OCI-M2 (cell line): ENCODE data around the gene AHNAK.
"Not testable (repeated sequence)": the region's sequence is repeated elsewhere in the genome, so short reads cannot be mapped to it uniquely, and the experiment has no call there.

ENCODE experiments used
- DNase-seq: peaks from one replicate; lab custom pipeline; 2025; ENCODE audit not compliant: unreplicated experiment; lab: John Stamatoyannopoulos, UW

Gene AHNAK

DNA sequence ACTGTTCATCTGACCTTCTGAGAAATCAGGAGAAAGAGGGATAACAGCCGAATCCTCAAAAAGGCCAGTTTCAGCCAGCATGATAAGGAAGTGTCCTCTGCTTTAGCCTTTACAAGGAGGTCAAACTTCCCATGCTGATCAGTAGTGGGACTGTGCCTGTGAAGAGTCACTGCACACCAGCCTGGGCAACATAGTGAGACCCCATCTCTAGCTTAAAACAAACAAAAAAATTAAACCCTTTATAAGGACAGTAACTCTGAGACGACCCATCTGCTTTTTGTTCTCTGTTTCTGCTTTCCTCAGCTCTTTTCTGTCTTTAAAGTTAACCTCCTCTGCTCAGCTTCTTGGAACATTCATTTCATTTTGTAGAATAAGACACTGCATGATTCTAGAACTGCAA, 78.0 kb downstream of the AHNAK start:
- DNase-seq, result no peak

DNA sequence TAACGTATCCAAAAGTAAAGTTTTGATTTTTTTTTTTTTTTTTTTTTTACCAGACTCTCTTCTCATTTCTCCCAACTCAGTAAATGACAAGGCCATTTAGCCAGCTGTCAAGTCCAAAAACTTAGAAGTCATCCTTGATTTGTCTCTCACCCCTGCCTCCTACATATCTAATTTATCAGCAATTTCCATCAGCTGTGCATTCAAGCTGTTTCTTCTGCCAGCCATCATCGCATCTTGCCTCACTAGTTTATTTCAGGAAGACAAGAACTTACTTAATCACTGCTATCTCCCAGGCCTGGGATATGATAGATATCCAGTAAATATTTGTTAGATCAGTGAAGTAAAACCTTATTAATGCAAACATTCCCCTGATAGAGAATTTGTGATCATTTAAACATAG, 80.2 kb downstream of the AHNAK start:
- no peak for DNase-seq

DNA sequence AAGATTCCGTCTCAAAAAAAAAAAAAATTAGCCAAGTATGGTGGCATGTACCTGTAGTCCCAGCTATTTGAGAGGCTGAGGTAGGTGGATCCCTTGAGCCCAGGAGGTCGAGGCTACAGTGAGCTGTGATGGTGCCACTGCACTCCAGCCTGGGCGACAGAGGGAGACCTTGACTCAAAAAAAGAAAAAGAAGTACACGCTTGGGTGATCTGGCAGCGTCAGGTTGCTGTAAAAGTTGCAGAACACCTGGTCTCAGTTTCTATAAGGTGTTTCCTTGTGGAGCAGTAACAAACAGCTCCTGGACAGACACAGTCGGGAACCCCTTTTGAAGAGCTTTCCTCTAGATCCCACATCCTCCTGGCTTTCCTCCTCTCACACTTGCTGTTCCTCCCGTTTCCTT, 82.0 kb downstream of the AHNAK start:
- DNase-seq, result no peak

DNA sequence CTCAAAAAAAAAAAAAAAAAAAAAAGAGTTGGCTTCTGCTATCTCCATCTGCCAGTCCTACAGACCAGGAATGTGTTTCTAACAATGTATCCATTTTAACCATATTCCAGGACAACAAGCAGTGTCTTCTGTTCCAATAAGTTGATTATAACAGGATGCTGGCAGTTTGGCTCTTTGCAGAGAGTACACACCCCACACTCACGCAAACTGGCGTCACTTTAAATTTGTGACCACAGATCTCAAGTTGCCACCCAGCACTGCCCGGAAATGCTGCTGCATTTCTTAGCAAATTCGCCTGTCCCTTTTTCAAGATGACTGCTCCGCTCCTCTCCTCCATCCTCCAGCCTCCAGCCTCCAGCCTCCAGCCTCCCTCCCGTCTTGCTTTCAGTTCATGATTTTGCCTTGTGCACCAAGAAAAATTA, 83.5 kb downstream of the AHNAK start:
- DNase-seq, result no peak

DNA sequence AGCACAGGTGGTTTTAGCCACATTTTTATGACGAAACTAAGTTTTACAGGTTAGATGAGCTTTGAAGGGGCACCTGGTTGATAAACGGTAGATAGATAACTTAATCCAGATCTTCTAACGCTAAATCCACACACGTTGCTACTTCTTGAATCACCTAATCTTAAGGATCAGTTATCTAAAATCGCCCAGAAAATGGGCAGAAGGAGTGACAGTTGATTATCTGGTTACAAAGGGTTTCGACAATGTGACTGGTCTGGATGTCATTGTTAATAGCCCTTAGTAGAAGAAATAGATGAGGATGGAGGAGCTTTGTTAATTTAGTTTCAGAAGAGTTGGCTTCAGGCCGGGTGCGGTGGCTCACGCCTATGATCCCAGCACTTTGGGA, 84.1 kb downstream of the AHNAK start:
- no peak for DNase-seq

DNA sequence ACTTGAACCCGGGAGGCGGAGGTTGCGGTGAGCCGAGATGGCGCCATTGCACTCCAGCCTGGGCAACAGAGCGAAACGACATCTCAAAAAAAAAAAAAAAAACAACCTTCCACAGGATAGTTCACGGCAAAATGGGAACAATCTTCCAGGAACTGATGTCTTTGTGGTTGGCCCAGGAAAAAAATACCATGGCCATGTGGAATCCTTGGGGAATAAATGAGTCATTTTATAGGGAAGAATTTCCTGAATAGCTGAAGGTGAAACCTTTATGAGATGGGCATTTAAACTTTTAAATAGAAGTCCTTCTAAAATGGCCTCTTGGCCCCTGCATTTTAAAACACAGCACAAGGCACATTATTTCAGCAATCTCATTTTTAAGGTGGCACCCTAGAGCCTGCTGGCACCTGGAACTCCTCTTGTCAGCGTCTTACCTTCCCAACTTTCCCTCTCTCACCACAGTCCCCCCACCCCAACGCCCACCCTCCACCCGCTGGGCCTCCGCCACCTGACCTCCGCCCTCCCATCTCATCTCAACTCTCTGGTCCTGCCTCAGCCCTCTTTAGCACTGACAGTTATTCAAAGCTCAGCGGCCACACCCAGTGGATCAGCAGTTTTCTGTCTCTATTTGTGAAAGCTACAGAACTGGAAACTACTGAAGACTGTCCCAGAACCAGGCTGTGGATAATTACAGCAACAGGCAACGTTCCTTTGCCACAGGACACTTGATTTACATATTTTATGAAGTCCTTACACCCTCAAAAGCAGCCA, 84.7 kb downstream of the AHNAK start:
- DNase-seq, result no peak

DNA sequence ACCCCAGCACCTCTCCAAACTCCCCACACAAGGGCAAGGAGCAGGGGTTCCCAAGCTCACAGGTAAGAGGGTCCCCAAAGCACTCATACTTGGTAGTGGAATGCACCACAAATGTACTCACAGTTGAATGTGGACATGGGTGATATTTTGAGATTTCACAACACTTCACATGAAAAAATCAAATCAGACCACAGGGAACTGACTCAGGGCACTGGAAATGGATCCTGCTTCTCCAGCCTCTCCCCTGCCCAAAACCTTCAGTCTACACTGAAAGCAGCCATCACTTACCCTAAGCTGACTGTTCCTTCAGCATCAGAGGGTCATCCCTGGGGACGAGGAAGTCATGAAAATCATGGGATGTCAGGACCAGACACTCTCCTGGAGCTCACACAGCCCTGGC, 87.5 kb downstream of the AHNAK start:
- DNase-seq, result no peak

DNA sequence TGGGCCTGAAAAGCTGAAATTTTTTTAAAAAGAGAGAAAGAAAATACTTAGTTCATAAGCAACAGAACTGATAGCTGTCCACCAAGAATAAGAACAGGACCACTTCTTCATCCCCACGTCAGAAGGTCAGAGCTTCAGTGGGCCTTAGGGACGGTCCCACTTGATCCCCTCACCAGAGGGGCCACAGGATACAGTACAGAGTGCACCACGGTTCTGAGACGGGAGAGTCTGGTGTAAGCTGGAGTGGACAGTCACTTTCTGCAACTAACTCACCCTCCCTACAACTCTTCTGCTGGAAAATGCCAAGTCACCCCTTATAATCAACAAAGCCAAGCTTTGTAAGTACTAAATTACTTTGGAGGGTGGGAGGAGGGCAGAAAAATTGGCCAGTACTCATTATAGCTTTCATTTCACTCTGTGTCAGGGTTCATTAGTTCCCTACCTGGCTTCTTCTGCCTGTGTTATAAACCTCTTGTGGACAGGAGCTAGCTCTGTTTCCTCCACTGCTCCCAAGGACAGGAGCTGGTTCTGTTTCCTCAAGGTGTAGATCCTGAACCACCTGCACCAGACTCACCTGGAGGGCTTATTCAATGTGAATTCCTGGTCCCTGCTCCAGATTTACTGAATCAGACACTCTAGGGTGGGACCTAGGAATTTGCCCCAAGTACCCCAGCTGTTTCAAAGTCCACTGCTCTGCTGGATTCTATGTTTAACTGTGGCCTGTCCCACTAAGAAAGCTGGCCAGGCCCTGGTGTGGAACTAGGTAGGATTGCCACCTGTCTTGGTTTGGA, 88.2 kb downstream of the AHNAK start:
- no peak for DNase-seq

DNA sequence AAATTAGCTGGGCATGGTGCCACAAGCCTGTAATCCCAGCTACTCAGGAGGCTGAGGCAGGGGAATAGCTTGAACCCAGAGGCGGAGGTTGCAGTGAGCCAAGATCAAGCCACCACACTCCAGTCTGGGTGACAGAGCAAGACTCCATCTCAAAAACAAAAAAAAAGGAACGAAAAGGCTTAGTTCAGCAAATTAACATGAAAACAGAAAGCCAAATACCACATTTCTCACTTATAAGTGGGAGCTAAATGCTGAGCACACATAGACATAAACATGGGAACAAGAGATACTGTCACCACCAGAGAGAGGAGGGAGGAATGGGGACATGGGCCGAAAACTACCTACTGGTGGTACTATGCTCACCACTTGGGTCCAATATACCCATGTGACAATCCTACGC, 89.1 kb downstream of the AHNAK start:
- DNase-seq, result no peak

DNA sequence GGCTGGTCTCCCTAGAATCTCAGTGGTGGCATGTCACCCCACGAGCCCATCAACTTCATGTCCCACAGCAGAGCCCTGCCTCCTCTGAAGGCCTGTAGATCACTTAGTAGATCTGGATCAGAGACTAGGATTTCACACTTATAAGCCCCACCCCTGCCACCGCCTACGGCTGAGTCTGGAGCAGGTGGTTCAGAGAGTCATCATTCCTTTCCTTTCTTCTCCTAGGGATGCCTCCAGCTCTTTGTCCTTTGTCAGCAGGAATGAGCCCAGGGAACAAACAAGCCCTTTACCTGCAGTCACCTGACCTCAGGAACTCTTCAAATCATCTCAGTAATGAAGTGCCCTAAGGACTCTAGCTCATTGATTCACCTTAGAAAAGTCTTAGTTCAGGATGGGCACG, 90.0 kb downstream of the AHNAK start:
- no peak for DNase-seq

DNA sequence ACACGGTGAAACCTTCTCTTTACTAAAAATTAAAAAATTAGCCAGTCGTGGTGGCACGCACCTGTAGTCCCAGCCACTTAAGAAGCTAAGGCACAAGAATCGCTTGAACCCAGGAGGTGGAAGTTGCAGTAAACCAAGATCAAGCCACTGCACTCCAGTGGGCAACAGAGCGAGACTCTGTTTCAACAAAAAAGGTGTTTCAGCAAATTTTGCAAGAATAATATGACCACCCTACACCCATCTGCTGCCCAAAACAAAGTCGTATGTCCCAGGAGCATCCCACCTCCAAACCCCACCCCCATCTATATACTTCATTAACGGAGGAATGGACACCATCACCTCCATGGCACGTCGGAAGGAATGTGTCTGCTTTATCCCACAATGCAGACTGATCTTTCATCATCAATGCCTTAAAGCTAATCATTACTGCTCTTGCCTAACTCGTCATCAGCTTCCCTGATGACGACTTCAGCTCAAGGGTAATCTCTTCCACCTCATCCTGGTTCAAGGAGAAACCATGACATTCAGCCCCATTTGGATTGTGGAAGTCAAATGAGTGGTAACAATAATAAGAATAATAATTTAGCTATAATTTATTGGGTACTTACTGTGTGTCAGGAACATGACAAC, 93.7 kb downstream of the AHNAK start:
- no peak for DNase-seq

DNA sequence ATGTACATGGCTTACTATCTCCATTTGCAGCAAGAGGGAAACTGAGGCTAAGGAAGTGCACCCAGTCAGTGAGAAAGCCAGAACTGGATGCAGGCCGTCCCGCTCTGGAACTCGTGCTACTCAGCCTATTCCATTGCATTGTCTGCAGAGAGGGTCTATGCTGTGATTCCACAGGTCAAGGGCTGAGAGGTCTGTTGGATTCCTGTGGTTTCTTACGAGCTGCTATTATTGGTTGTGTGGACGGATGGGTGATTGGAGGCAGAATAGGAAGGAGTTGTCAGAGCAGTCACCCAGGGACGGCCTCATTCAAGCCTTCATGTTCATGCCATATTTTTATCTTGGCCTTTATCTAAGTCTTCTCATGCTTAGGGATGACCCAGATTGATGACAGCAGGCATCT, 94.3 kb downstream of the AHNAK start:
- DNase-seq, result no peak

DNA sequence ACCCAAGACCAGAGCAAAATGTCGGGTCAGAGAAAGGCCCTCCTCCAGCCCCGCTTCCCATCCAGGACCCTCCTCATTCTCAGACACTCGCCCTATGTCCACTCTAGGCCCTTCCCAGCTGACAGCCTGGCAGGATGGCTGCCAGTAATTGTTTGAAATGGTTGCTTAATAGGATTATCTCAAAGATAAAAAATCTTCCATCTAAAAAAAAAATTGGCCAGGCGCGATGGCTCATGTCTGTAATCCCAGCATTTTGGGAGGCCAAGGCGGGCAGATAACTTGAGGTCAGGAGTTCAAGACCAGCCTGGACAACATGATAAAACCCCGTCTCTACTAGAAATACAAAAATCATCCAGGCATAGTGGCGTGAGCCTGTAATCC, 95.4 kb downstream of the AHNAK start:
- no peak for DNase-seq

DNA sequence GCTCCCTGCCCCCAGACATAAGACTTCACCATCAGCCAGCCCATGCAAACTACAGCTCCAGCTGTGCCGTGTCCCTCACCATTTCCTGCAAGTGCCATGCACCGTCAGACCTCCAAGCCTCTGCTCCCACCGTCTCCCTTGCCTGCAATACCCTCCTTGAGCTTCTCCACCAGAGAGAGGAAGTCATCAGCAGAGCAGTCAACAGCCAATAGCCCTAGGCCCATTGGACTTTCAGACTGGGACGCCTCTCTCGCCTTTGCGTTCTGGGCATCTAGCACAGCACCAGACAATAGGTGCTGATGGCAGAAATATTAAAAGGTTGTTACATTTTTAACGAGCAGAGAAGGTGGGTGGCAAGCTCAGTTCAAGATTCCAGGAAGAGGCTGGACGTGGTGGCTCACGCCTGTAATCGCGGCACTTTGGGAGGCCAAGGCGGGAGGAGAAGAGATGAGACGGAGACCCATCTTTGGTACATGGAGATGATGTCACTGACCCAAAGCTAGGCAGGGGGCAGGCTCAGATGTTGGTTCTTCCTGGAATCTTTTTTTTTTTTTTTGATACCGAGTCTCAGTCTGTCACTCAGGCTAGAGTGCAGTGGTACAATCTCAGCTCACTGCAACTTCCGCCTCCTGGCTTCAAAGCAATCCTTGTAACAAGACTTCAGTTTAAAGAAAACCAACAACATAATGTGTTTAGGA, 95.9 kb downstream of the AHNAK start:
- no peak for DNase-seq

DNA sequence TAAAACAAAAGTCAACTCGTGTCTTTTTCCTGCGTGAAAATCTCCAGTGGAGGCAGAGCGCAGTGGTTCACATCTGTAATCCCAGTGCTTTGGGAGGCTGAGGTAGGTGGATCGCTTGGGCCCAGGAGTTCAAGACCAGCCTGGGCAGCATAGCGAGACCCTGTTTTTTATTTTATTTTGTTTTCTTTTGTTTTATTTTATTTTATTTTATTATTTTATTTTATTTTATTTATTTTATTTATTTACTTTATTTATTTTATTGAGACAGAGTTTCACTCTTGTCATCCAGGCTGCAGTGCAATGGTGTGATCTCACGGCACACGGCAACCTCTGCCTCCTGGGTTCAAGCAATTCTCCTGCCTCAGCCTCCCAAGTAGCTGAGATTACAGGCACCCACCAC, 96.7 kb downstream of the AHNAK start:
- not testable (repeated sequence) for DNase-seq

DNA sequence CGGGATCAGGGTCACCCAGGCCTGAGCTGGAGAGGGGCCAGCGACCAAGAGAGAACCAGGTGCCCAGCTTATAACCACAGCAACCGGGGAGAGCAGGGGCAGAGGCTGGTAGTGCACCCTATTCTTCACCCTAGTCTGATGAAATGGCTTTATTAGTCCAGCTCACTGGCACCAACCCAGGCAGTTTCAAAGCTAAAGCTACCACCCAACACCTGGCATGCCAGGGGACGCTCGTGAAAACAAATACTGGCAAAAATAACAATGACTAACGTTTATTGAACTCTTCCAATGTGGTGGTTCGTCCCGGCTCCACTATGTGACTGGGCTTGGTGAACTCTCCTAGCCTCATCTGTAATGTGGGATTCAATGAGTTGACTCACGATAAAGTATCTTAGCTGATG, 97.2 kb downstream of the AHNAK start:
- DNase-seq, result no peak

DNA sequence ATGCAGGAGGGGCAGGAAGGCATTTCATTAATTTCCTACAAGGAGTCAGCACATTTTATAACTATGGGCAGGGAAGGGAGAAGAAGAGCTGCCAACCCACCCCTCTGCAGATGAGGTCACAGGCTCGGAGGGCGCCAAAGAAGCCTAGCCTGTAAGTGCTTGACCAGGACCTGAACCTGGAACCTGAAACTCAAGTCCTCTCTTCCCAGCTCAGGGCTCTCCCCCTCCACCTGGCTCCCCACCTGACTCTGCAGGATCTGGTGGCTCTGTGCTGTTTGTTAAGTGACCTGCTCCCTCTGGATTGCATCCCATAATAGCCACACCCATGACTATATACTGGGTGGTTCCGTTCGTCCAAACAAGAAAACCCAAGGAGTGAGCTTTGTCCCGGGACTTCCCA, 100.5 kb downstream of the AHNAK start:
- DNase-seq, result no peak

DNA sequence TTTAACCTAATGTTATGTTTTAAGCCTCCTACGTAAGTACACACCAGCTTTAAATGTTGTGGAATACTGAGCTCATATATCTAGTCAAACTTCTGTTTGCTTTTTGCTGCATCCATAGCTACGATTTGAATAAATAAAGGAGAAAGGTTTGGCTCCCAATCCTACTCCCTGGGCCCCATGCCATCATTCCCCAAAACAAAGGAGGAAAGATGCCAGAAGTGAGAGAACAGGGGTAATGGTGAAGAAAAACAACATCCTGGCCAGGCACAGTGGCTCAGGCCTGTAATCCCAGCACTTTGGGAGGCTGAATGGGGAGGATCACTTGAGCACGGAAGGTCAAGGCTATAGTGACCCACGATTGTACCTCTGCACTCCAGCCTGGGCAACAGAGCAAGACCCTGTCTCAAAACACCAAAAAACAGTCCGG, 101.3 kb downstream of the AHNAK start:
- DNase-seq, result no peak

DNA sequence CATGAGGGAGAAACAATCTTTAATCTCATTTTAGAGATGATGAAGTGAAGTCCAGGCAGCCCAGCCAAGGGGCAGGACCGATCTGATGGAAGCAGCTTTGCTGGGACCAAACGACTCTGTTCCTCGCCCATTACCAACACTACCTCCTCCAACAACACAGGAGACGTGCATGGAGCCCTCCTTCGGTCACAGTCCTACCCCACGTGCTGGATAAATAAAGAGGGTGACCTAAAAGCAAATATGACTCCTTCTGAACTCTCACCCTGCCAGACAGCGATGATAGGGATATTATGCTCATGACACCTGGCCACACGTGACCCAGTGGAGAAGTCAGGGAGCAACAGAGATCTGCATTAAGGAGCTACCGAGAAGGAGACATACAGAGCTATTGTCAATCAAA, 101.8 kb downstream of the AHNAK start:
- DNase-seq, result no peak

DNA sequence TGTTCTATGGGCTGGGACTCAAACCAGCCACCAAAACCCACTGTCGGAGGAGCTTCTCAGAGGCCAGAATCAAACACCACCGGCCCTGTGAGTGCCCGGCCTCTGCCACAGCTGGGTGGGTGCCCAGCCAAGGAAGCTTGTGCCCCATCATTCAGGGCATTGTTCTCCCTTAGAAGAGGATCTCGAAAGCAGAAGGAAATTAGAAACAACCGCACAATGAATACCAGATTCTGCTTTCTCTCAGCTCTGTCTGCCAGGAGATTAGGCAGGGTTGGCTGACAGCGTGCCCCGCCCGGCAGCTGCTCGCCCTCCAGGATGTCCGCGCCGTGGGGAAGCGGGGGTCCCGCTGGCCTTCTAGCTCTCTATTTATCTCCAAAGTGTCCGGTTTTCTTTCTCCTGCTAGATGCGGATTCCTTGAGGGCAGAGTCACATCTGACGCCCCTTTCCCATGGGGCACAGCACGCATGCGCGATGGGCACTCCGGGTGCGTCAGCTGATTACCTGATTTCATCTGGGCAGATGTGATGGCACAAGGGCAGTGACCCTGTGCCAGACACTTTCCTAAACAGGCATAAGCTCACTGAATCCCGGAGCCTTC, 102.3 kb downstream of the AHNAK start:
- no peak for DNase-seq
